Activated naive CD8-positive, alpha-beta T cell treated with anti-CD3 and anti-CD28 coated beads for 36 hours (primary cell): ENCODE data around the gene ERBB4. TPM values are rescaled to one million over a fixed set of nuclear protein-coding genes. Genes with fewer than 3 reads are reported as not detected.

ENCODE experiments used
- DNase-seq: peaks from one replicate; pipeline ENCODE4 v3.0.0; 2021
- H3K27ac Mint-ChIP-seq: one replicate; pipeline ENCODE4 v1.8.0; 2022; ENCODE audit warnings: mild to moderate bottlenecking, moderate library complexity, mixed read lengths
- H3K27me3 Mint-ChIP-seq: one replicate; pipeline ENCODE4 v1.8.0; 2022; ENCODE audit warnings: mild to moderate bottlenecking, mixed read lengths
- H3K36me3 Mint-ChIP-seq: one replicate; pipeline ENCODE4 v1.8.0; 2021; ENCODE audit warnings: mild to moderate bottlenecking, mixed read lengths
- H3K4me1 Mint-ChIP-seq: one replicate; pipeline ENCODE4 v1.8.0; 2021; ENCODE audit warnings: mixed read lengths
- H3K4me3 Mint-ChIP-seq: one replicate; pipeline ENCODE4 v1.8.0; 2022; ENCODE audit warnings: mild to moderate bottlenecking, moderate library complexity, mixed read lengths
- H3K9me3 Mint-ChIP-seq: one replicate; pipeline ENCODE4 v1.8.0; 2022; ENCODE audit warnings: mixed read lengths
- total RNA-seq, 2 experiments: library from RNA; stranded (reverse); gene quantifications; one replicate each; pipeline ENCODE4 v1.2.3, GENCODE V29; 2021

ERBB4 gene
- total RNA-seq, 2 experiments from 2014 or later = not detected

GRCh38 chr2:211800001-211800400 is 738.6 kb downstream of the ERBB4 start:
- H3K27ac Mint-ChIP-seq = no peak overlapping the region
- no peak overlapping the region for H3K4me3 Mint-ChIP-seq
- DNase-seq = no peak
- H3K27me3 Mint-ChIP-seq = no peaks in the 10 kb centered on the region
- H3K9me3 Mint-ChIP-seq = no peaks in the 10 kb centered on the region
- no peaks in the 10 kb centered on the region for H3K36me3 Mint-ChIP-seq
- no peaks in the 10 kb centered on the region for H3K4me1 Mint-ChIP-seq

- H3K27me3 Mint-ChIP-seq = no peaks in the 10 kb centered on the region
- no peak for DNase-seq
- H3K36me3 Mint-ChIP-seq = no peaks in the 10 kb centered on the region
- no peaks in the 10 kb centered on the region for H3K4me1 Mint-ChIP-seq
- H3K27ac Mint-ChIP-seq = no peak overlapping the region
- H3K4me3 Mint-ChIP-seq = no peak overlapping the region
- no peaks in the 10 kb centered on the region for H3K9me3 Mint-ChIP-seq
Observed at GRCh38 chr2:211798868-211799267, 739.7 kb downstream of the ERBB4 start.

DNA sequence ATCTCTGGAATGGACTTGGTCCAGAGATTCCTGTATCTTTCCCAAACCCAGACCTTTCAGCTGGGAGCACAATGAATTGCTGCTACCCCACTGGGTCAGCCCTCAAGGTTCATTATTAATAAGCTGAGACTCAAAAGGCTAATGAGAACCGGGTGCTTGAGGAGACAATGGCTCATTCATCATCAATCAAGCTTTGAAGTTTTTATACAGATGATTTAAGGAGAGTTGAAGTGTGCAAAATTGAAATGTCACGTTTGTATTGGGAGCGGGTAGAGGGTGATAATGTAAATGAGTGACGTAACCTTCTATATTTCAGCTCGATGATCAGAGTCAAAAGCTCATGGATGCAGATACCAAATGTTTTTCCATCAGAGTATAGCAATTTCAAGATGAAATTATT is 744.9 kb downstream of the ERBB4 start:
- Mint-ChIP-seq H3K36me3 (no peaks in the 10 kb centered on the region), H3K27ac (no peak overlapping the region), H3K27me3 (no peaks in the 10 kb centered on the region), H3K9me3 (no peaks in the 10 kb centered on the region), H3K4me3 (no peak overlapping the region), H3K4me1 (no peaks in the 10 kb centered on the region)
- no peak for DNase-seq

- Mint-ChIP-seq H3K27ac (no peak overlapping the region), H3K4me1 (no peaks in the 10 kb centered on the region), H3K36me3 (no peaks in the 10 kb centered on the region), H3K9me3 (no peaks in the 10 kb centered on the region), H3K27me3 (no peaks in the 10 kb centered on the region), H3K4me3 (no peak overlapping the region)
- DNase-seq = no peak
Observed at GRCh38 chr2:211789982-211790381, 748.6 kb downstream of the ERBB4 start.

- Mint-ChIP-seq H3K4me1 (no peaks in the 10 kb centered on the region), H3K36me3 (no peaks in the 10 kb centered on the region), H3K27me3 (no peaks in the 10 kb centered on the region), H3K9me3 (peaks cover 2% of the 10 kb centered on the region), H3K27ac (no peak overlapping the region), H3K4me3 (no peak overlapping the region)
- DNase-seq = no peak
Observed at GRCh38 chr2:211766689-211767088, 771.9 kb downstream of the ERBB4 start.

GRCh38 chr2:211762479-211762878 is 776.1 kb downstream of the ERBB4 start:
- Mint-ChIP-seq H3K9me3 (no peaks in the 10 kb centered on the region), H3K36me3 (no peaks in the 10 kb centered on the region), H3K27me3 (no peaks in the 10 kb centered on the region), H3K27ac (no peak overlapping the region), H3K4me3 (no peak overlapping the region), H3K4me1 (no peaks in the 10 kb centered on the region)
- DNase-seq = no peak

GRCh38 chr2:211760103-211760502 is 778.5 kb downstream of the ERBB4 start:
- no peak overlapping the region for H3K27ac Mint-ChIP-seq
- no peaks in the 10 kb centered on the region for H3K4me1 Mint-ChIP-seq
- no peak overlapping the region for H3K4me3 Mint-ChIP-seq
- no peaks in the 10 kb centered on the region for H3K36me3 Mint-ChIP-seq
- no peak for DNase-seq
- H3K9me3 Mint-ChIP-seq = no peaks in the 10 kb centered on the region
- no peaks in the 10 kb centered on the region for H3K27me3 Mint-ChIP-seq

- no peaks in the 10 kb centered on the region for H3K36me3 Mint-ChIP-seq
- H3K9me3 Mint-ChIP-seq = peaks cover 2% of the 10 kb centered on the region
- H3K4me3 Mint-ChIP-seq = no peak overlapping the region
- no peak overlapping the region for H3K27ac Mint-ChIP-seq
- H3K27me3 Mint-ChIP-seq = no peaks in the 10 kb centered on the region
- no peaks in the 10 kb centered on the region for H3K4me1 Mint-ChIP-seq
- no peak for DNase-seq
Observed at GRCh38 chr2:211756266-211756665, 782.3 kb downstream of the ERBB4 start.

DNA sequence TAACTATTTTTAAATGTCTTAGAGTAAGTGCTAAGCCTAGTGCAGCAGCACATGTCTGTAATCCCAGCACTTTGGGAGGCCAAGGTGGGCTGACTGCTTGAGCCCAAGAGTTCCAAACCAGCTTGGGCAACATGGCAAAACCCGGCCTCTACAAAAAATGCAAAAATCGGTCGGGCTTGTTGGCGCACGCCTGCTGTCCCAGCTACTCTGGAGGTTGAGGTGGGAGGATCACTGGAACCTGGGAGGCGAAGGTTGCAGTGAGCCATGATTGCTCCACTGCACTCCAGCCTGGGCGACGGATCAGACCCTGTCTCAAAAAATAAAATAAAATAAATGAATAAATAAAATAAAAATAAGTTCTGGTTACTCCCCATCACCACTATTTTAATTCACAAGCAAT is 783.4 kb downstream of the ERBB4 start:
- H3K4me3 Mint-ChIP-seq = no peak overlapping the region
- H3K27ac Mint-ChIP-seq = no peak overlapping the region
- H3K36me3 Mint-ChIP-seq = no peaks in the 10 kb centered on the region

DNA sequence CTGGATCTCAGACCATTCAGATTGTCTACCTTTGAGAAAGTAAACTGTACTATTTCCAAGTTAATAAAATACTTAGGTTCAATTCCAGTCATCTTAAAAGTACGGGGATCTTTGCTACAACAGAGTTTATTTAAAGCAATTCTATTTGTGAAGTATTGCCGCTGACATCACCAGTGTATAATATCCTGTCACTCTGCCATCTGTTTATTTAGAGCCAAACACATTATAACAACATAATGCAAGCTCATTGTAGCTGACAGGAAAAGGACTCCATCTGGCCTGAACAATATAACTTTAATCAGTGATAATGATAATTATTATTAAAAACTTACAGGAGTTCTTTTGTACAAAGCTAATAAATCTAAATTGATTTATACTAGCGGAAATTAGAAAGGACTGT is 786.8 kb downstream of the ERBB4 start:
- Mint-ChIP-seq H3K4me3 (no peak overlapping the region), H3K9me3 (peaks cover 2% of the 10 kb centered on the region), H3K27ac (no peak overlapping the region), H3K4me1 (no peaks in the 10 kb centered on the region), H3K27me3 (no peaks in the 10 kb centered on the region), H3K36me3 (no peaks in the 10 kb centered on the region)
- DNase-seq = no peak

More for the DNA sequence above, 783.4 kb downstream of the ERBB4 start:
- DNase-seq = no peak
- H3K4me1 Mint-ChIP-seq = no peaks in the 10 kb centered on the region
- no peaks in the 10 kb centered on the region for H3K27me3 Mint-ChIP-seq
- peaks cover 2% of the 10 kb centered on the region for H3K9me3 Mint-ChIP-seq

DNA sequence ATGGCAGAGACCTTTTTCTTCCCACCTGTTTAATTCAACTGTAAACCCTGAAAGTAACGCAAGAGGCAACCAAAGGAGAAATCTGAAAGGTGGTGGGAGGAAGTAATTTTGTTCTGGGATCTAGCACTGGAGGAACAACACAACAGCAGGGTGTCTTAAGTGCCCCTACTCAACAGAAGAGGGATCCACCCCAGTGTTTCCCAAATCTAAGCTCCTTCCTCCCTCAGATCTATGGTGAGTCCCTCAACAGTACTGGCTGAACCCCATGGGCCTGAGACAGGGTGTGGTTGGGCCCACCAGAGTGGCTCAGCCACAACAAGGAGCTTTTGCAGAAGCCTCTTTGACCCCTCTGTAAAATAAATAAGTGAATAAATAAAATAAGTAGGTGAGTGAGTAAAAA is 790.3 kb downstream of the ERBB4 start:
- Mint-ChIP-seq H3K36me3 (no peaks in the 10 kb centered on the region), H3K9me3 (no peaks in the 10 kb centered on the region), H3K27me3 (peaks cover 3% of the 10 kb centered on the region), H3K27ac (no peak overlapping the region), H3K4me3 (no peak overlapping the region), H3K4me1 (no peaks in the 10 kb centered on the region)
- DNase-seq = no peak

- DNase-seq = peak; percentile 13
Observed at GRCh38 chr2:211745295-211746097, 793.1 kb downstream of the ERBB4 start.

GRCh38 chr2:211744379-211744778 is 794.2 kb downstream of the ERBB4 start:
- Mint-ChIP-seq H3K9me3 (no peaks in the 10 kb centered on the region), H3K4me1 (no peaks in the 10 kb centered on the region), H3K4me3 (no peak overlapping the region), H3K27ac (no peak overlapping the region), H3K27me3 (peaks cover 3% of the 10 kb centered on the region), H3K36me3 (no peaks in the 10 kb centered on the region)
- DNase-seq = no peak

More at GRCh38 chr2:211745295-211746097, 793.1 kb downstream of the ERBB4 start:
- Mint-ChIP-seq H3K27ac (no peak overlapping the region), H3K4me3 (no peak overlapping the region), H3K36me3 (no peaks in the 10 kb centered on the region), H3K27me3 (peaks cover 3% of the 10 kb centered on the region), H3K4me1 (no peaks in the 10 kb centered on the region), H3K9me3 (no peaks in the 10 kb centered on the region)

- Mint-ChIP-seq H3K36me3 (no peaks in the 10 kb centered on the region), H3K27me3 (peaks cover 3% of the 10 kb centered on the region), H3K4me3 (no peak overlapping the region), H3K9me3 (no peaks in the 10 kb centered on the region), H3K4me1 (no peaks in the 10 kb centered on the region), H3K27ac (no peak overlapping the region)
- no peak for DNase-seq
Observed at GRCh38 chr2:211741966-211742365, 796.6 kb downstream of the ERBB4 start.

- Mint-ChIP-seq H3K27ac (no peak overlapping the region), H3K36me3 (no peaks in the 10 kb centered on the region), H3K27me3 (no peaks in the 10 kb centered on the region), H3K9me3 (peaks cover 1% of the 10 kb centered on the region), H3K4me1 (no peaks in the 10 kb centered on the region), H3K4me3 (no peak overlapping the region)
- DNase-seq = no peak
Observed at GRCh38 chr2:211737282-211737681, 801.3 kb downstream of the ERBB4 start.

DNA sequence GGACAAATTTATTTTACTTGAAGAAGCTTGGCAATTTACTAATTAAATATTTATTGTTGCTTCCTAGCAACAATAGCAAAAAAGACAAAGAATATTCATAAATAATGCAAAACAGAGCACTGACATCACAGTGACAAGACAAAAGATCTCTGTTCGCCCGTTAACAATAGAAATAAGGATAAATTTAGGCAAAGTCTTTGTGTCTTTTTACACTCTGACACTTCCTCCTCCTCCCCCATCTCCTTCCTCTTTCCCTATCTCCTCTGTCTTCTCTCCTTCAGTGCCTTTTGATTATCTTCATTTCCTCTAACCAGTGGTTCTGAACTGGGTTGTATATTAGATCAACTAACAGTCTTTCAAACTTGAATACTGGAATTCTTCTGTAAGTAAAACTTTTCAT is 808.4 kb downstream of the ERBB4 start:
- Mint-ChIP-seq H3K4me3 (no peak overlapping the region), H3K36me3 (no peaks in the 10 kb centered on the region), H3K4me1 (no peaks in the 10 kb centered on the region), H3K27me3 (no peaks in the 10 kb centered on the region), H3K9me3 (peaks cover under 1% of the 10 kb centered on the region), H3K27ac (no peak overlapping the region)
- DNase-seq = no peak
